NCI-H187 treated with DMSO at 0.1 percent for 48 hours (cell line): Measurements from ENCODE around the gene KIAA1549.
"Not testable (repeated sequence)": the region's sequence is repeated elsewhere in the genome, so short reads cannot be mapped to it uniquely, and the experiment has no call there.

Experiments
- DNase-seq: peaks from one replicate; lab custom pipeline; 2025; lab: John Stamatoyannopoulos, UW

Gene KIAA1549

DNA sequence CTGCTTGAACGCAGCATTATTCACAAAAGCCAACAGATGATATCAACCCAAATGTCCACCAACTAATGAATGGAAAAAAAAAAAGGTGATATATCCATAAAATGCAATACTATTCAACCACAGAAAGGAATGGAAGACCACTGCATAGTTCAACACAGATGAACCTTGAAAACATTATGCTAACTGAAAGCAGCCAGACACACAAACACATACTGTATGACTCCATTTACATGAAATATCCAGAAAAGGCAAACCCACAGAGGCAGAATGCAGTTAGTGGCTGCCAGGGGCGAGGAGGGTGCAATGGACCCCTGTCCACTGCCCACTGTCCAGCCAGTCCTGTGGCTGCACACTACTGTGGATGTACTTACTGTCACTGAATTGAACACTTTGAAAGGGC lies 36.6 kb downstream of the KIAA1549 start:
- no peak for DNase-seq

DNA sequence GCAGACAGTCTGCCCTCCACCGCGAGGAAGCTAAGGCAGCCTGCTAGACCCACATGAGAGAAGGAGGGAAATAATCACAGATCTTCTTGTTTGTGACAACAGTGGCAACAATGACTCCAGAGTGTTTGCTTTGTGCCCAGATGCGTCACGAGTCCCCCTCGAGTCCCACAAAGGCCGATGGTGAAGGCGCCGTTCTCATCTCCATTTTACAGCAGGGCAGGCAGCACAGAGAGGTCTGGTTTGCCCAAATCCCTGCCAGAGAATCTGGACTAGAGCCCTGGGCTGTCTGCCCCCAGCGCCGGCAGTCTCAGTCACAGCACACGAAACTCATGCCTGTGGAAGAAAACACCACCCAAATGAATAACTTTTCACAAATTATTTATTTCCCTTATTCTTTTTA lies 38.1 kb downstream of the KIAA1549 start:
- no peak for DNase-seq

DNA sequence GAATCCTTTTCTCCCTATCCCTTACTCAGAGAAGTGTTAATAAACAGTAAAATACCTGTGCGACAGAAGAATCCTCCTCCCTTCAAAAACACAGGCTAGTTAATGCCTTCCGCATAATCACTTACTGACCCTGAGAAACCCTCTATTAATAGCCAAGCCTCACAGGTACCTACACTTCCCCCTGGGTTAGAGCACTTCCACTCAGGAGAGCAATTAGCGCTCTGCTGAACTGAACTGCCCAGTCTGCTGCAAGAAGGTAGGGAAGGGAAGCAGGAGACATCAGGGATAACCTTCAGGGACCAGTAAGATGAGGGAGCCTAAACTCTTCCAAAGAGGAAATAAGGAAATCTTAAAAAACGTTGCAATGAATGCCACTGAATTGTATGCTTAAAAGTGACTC lies 39.6 kb downstream of the KIAA1549 start:
- DNase-seq: no peak

DNA sequence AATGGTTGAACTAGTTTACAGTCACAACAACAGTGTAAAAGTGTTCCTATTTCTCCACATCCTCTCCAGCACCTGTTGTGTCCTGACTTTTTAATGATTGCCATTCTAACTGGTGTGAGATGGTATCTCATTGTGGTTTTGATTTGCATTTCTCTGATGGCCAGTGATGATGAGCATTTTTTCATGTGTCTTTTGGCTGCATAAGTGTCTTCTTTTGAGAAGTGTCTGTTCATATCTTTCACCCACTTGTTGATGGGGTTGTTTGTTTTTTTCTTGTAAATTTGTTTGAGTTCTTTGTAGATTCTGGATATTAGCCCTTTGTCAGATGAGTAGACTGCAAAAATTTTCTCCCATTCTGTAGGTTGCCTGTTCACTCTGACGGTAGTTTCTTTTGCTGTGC lies 40.6 kb downstream of the KIAA1549 start:
- DNase-seq: not testable (repeated sequence)

DNA sequence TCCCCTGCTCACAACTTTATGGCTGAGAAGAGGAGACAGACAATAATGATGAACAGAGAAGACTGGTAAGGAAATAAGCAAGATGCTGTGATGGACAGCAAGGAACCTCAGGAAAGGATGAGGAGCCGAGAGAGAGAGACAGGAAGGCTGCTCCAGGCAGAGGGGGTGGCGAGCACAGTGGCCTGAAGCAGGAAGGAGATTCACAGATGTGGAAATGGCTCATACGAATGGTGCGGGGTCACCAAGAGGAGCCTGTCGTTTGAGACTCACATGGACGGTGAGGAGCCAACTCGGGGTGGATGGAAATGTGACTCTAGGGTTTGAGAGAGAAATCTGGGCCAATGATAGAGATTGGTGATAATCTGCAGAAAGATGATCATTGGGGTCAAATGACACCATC lies 43.7 kb downstream of the KIAA1549 start:
- no peak for DNase-seq

DNA sequence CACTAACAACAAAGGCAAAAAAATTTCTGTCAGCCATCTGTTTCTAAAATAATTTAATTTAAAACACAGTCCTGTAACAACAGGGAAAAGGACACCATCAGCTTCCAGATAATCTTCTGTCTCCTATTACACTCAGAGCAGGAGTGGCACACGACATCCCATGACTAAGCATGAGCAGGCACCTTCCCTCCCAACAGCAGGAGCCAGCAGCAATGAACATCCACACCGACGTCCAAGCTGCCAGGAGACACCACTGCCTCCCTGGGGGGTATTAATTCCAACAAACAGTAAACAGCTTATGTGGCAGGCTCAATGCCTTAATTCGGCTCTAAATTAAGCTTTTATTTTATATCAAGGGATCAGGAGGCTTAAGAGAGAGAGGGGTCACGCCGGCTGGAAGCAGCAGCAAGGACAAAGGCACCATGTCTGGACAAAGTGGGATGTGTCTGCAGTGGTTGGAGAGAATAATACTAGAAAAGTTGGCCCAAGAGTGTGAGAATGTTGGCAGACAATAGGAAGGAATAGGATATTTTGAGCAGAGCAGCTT lies 45.7 kb downstream of the KIAA1549 start:
- DNase-seq: peak; percentile 25

DNA sequence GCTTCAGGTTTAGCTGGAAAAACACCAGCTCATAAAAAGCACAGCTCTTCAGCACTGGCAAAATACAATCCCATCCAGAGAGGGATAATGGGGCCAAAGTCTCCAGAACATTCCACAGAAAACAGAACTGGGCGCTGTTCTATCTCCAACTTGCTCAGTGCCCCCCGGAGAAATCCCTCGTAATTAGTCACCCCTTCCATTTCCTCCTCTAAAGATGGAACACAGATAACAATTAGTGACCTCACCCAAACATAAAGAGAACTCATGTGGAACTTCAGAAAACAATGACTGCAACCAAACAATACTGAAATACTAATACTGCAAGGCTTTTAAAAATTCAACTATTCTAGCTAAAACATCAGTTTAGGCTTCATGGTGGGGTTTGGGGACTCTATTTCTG lies 46.3 kb downstream of the KIAA1549 start:
- DNase-seq: no peak

DNA sequence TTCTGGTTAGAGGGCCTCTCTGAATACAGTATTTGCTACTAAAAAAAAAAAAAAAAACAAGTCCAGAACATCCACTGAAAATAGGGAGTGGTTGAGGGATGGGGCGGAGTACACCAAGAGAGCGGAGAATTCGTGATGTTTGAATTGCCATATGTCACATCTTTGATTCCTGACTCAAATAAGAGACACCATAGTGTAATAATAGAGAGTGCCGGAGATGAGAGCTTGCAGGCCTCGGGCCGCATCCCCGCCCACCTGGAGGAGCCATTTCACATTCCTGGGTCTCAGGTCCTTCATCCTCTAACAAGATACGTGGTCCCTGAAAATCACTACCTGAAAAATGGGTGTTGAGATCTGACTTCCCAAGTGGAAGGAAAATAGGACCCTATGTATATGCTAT lies 46.8 kb downstream of the KIAA1549 start:
- no peak for DNase-seq

DNA sequence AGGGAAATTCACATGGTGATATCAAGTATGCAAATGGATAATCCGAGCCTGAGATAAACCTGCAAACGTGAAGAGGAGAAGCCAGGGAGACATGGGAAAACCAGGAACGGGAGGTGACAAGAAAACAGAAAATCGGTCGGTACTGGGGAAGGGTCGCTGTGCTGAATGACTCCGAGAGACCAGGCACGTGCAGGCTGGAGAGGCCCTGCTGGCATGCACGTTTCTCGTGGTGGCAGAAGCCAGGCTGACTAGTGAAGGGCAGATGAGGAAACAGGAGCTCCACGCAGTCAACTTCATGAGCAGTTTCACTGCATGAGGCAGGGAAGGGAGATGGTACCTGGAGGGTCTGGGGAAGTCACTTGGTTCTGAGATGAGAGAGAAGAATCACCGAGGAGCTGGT lies 48.3 kb downstream of the KIAA1549 start:
- DNase-seq: no peak

DNA sequence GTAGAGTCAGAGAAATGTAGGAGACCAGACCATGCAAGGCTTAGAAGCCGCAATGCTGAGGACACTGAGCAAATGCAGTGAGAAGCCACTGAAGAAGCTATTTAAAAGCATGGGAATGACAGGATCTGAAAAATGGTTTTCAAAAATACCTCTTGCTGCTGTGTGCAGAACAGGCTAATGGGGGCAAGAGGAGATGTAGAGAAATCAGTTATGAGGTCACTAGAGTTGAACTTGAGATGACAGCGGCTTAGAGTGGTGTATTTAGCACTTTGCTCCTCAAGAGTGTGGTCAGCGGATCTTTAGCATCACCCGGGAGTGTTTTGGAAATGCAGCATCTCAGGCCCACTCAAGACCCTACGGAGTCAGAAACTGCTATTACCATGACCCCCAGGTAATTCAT lies 48.8 kb downstream of the KIAA1549 start:
- DNase-seq: no peak

- no peak for DNase-seq
Measured at GRCh38 chr7:138929969-138930368, 51.2 kb downstream of the KIAA1549 start.

DNA sequence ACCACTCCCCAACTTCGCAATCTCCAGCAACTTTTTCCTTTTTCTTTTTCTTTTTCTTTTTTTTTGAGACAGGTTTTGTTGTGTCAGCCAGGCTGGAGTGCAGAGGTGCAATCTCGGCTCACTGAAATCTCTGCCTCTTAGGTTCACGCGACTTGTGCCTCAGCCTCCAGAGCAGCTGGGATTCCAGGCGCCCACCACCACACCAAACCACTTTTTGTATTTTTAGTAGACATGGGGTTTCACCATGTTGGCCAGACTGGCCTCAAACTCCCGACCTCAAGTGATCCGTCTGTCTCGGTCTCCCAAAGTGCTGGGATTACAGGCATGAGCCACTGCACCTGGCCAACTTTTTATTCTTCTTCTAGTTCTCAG lies 55.0 kb downstream of the KIAA1549 start:
- DNase-seq: no peak

DNA sequence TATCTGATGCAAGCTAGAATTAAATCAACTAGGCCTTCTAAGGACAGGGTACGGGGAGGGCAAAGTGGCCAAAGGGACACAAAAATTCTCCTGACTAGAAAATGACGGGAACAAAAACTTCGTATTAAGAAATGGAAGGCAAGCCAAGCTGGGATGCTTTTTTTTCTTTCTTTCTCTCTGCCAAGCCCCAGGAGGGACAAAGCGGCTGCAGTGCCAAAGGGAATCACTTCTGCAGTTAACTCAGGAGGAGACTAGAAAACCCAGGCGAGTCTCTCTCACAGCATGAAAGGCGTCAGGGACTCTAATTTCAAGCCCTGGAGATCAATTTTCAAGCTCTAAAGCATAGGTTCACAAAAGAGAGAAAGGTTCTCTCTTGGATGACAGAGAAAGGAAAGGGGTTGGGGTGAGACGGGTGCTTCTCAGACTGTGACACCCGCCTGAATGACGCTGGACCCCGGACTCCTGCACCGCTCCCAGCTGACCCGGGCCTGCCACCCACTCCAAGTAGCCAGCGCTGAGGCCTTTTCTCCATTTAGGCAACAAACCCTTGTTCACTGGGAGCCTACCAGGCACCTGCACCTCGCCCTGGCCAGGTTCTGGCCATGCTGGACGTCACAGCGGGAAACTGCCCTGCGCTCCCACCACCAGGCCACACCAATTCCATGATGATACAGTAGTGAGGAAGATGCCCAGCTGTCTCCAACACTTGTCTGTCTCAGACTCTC lies 56.5 kb downstream of the KIAA1549 start:
- no peak for DNase-seq

GRCh38 chr7:138921277-138921676 lies 59.9 kb downstream of the KIAA1549 start:
- DNase-seq: no peak

- no peak for DNase-seq
Measured at GRCh38 chr7:138919911-138920310, 61.3 kb downstream of the KIAA1549 start.

- no peak for DNase-seq
Measured at GRCh38 chr7:138919216-138919615, 62.0 kb downstream of the KIAA1549 start.

DNA sequence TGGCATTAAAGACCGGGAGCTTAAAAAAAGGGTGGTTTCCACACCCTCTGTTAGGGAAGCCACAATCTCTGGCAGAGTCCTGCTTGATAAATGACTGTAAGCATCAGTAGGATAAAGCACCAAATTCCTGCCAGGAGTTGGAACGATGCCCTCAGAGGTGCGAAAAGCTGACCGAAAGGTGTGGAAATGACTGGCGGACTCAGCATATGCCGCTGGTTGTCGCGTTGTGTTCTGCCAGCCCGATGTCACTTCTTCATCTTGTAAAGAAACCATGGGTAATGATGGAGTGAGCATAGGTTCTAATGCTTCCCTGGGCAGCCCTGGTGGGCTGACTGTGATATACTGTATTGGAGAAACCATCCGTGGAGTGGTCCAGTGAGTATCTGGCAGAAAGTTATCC lies 62.4 kb downstream of the KIAA1549 start:
- no peak for DNase-seq

DNA sequence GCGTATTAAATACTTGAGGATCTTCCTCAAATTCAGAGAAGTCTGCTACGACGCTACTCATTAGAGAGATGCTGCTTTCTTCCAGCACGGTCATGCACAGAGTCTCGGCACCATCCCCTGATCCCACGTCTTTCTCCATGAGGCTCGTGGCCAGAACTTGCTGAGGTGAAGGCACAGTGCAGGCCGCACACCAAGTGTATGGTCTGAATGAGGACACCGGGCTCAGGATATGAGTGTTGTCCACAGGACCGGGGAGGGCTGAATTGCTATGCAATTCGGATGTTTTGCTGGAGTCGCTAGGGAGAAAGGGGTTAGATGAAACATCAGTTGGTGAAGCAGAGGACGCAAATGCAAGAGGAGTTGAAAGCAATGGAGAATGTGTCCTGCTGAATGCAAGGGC lies 63.0 kb downstream of the KIAA1549 start:
- DNase-seq: no peak

- no peak for DNase-seq
Measured at GRCh38 chr7:138917771-138918170, 63.4 kb downstream of the KIAA1549 start.

DNA sequence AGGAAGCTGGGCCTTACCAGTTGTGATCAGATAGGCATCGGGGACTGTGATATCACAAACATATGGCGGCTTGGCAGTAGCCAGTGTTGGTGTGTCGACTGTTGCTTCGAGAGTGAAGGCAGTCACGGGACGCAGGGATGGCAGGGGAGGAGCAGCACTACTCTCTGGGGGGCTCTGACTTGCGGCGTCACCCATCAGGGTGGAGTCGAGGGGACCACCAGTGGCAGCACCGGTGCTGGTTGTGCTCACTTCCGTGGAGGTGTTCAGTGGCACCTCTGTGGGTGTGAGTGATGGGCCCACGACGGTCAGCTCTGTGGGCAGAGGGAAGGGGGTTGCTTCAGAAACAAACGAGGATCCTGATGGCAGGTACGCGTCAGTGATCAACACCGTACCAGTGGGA lies 64.5 kb downstream of the KIAA1549 start:
- DNase-seq: no peak

DNA sequence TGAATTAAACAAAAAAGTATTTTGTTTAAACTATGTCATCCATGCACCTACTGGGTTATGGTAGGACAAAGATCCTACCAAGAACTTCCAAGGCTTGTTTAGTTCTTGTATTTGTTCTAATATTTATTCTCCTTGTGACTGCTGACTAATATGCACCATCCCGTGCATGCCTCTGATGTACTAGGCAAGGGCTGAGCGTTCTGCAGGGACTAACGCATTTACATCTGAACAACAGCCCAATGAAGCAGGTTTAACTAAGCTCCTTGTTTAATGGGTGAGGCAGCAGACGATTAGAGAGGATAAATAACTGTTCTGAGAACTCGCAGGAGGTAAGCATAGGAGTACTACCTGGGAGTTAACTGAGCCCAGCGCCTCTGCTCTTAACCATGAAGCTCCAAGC lies 64.9 kb downstream of the KIAA1549 start:
- DNase-seq: no peak

DNA sequence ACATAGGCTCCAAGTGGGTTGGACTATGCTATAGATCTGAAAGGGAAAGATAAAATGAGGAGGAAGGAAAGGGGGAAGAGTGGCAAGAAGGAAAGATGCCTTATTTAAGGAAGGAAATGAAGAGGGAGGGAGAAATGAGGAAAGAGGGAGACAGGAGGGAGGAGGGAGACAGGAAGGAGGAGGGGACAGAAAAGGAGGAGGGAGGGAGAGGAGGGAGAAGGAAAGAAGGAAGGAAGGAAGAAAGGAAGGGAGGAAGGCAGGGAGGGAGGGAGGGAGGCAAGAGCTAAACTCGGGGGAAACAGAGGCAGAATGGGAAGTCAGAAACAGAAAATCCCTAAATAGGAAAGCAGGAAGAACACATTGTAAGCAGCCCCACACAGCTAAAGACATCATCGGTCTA lies 67.4 kb downstream of the KIAA1549 start:
- DNase-seq: no peak

- DNase-seq: no peak
Measured at GRCh38 chr7:138911007-138911406, 70.2 kb downstream of the KIAA1549 start.

DNA sequence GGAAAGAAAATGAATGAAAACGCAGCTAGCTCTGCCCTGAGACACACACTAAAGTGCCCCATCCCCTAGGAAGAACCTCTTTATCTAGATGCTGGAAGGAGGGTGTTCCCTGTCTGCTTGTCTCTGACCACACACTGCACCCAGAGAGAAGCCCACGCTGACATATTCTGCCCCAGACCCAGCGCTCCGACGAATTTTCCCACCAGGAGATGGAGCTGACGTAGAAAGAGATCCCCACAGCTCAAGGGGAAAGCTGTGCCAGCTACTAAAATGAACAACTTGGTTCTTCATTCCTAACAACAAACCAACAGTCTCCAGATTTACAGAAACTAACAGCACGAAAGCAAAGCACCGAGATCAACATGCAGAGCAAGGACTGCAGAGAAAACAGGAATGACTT lies 73.3 kb downstream of the KIAA1549 start:
- DNase-seq: no peak
